ENCODE results near the gene HSPB2.
"Not testable (repeated sequence)": the region's sequence is repeated elsewhere in the genome, so short reads cannot be mapped to it uniquely, and the experiment has no call there.

Gene HSPB2, protein sequence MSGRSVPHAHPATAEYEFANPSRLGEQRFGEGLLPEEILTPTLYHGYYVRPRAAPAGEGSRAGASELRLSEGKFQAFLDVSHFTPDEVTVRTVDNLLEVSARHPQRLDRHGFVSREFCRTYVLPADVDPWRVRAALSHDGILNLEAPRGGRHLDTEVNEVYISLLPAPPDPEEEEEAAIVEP

GRCh38 chr11:111912535-111912934 is at the start of gene HSPB2:
Gene HSPB2 (plus strand): TSS chr11:111912734. CDS start chr11:111912830, 96 bp downstream.
- H3K27me3 Mint-ChIP-seq (ENCODE audit: low read depth), result peaks cover 56% of the 10 kb centered on the region
- H3K36me3 Mint-ChIP-seq (ENCODE audit: low read depth), result no peaks in the 10 kb centered on the region
- no peak within 1 kb of the TSS for H3K4me3 Mint-ChIP-seq
- no peak within 1 kb of the TSS for H3K27ac Mint-ChIP-seq
- no peaks in the 10 kb centered on the region for H3K4me1 Mint-ChIP-seq (ENCODE audit: low read depth)
- no peaks in the 10 kb centered on the region for H3K9me3 Mint-ChIP-seq

GRCh38 chr11:111870113-111870512 is 42.4 kb upstream of the HSPB2 start:
- Mint-ChIP-seq H3K36me3 (ENCODE audit: low read depth) (peaks cover 22% of the 10 kb centered on the region), H3K27ac (no peak overlapping the region), H3K4me3 (no peak overlapping the region)

DNA sequence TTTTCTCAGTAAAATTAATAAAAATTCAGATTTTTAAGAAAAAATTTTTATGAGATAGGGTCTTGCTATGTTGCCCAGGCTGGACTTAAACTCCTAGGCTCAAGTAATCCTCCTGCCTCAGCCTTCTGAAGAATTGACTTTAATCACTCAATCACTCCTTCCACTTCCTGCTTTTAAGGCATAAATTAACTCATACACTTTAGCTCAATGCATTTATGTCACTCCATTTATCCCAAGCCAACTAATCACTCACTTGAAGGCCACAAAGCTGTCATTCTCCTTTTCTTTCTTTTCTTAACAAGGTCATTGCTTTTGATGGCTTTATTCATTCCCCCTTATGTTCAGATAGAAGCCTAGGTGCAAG is 42.0 kb upstream of the HSPB2 start:
- Mint-ChIP-seq H3K4me3 (peak overlapping the region; percentile 90), H3K9me3 (no peaks in the 10 kb centered on the region), H3K27ac (peak overlapping the region; percentile 88), H3K4me1 (ENCODE audit: low read depth) (peaks cover 12% of the 10 kb centered on the region), H3K27me3 (ENCODE audit: low read depth) (no peaks in the 10 kb centered on the region), H3K36me3 (ENCODE audit: low read depth) (peaks cover 20% of the 10 kb centered on the region)

More at GRCh38 chr11:111870113-111870512, 42.4 kb upstream of the HSPB2 start:
- Mint-ChIP-seq H3K27me3 (ENCODE audit: low read depth) (no peaks in the 10 kb centered on the region), H3K9me3 (no peaks in the 10 kb centered on the region), H3K4me1 (ENCODE audit: low read depth) (peaks cover 12% of the 10 kb centered on the region)

- Mint-ChIP-seq H3K27ac (peak within 1 kb of the TSS; percentile 88), H3K36me3 (ENCODE audit: low read depth) (peaks cover 20% of the 10 kb centered on the region), H3K27me3 (ENCODE audit: low read depth) (no peaks in the 10 kb centered on the region), H3K9me3 (no peaks in the 10 kb centered on the region), H3K4me3 (peak within 1 kb of the TSS; percentile 90), H3K4me1 (ENCODE audit: low read depth) (peaks cover 12% of the 10 kb centered on the region)
These were observed 41.4 kb upstream of the HSPB2 start, which contains the start of gene ALG9 for GRCh38 chr11:111870886-111871692. Gene ALG9 (minus strand): TSS chr11:111871581. CDS start chr11:111871482, 99 bp downstream.

- no peaks in the 10 kb centered on the region for H3K9me3 Mint-ChIP-seq
- peak overlapping the region; percentile 78 for H3K27ac Mint-ChIP-seq
- H3K4me3 Mint-ChIP-seq, result peak overlapping the region; percentile 90
- no peaks in the 10 kb centered on the region for H3K27me3 Mint-ChIP-seq (ENCODE audit: low read depth)
- peaks cover 17% of the 10 kb centered on the region for H3K36me3 Mint-ChIP-seq (ENCODE audit: low read depth)
- peaks cover 12% of the 10 kb centered on the region for H3K4me1 Mint-ChIP-seq (ENCODE audit: low read depth)
These were observed 40.8 kb upstream of the HSPB2 start for GRCh38 chr11:111871693-111872161.

GRCh38 chr11:111878385-111878848 is 34.1 kb upstream of the HSPB2 start:
- Mint-ChIP-seq H3K36me3 (ENCODE audit: low read depth) (peaks cover 6% of the 10 kb centered on the region), H3K27ac (peak overlapping the region; percentile 99), H3K27me3 (ENCODE audit: low read depth) (no peaks in the 10 kb centered on the region), H3K4me1 (ENCODE audit: low read depth) (peaks cover 15% of the 10 kb centered on the region), H3K4me3 (peak overlapping the region; percentile 94), H3K9me3 (peaks cover 3% of the 10 kb centered on the region)

DNA sequence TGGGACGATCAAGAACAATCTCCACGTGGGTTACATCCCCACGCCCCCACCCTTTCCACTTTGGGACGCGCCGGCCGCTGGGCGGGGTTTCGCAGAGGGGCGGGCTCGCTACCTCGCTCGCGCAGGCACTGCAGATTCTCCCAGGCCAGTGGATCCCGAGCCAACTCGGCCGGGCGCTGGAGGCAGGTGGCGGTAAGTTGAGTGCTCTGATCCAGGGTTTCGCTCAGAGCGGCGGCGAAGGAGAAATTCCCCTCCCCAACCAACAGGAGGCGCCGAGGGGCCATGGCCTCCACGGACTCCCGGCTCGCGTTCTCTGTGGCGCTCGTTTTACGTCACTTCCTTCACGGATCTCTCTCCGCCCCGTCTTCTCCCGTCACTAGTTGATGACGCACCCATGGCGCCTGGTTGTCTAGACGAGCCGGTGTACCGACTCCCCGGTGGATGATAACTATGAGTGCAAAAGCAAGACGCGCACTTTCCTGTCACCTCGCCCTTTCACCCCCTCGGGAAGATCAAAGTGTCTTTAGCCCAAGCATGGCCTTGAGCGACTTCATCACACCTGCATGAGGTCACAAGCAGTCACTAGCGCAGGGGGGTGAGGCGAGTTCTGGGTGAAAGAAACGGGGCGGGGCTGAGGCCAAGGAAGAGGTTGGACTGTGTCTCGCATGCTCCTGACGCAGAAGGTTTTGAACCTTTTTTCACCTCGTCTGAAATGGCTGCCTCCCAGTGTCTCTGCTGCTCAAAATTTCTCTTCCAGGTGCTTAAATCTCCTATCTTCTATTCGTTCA is 33.5 kb upstream of the HSPB2 start, which contains the start of the genes CFAP68 and FDXACB1:
TSS of gene CFAP68 (plus strand) at position 693 of the 788 bp plus-strand sequence. CDS start at position 713, 20 bp downstream.
TSS of gene FDXACB1 (minus strand) at position 317 of the 788 bp plus-strand sequence. CDS start at position 284, 33 bp downstream.
- peaks cover 15% of the 10 kb centered on the region for H3K4me1 Mint-ChIP-seq (ENCODE audit: low read depth)
- peak within 1 kb of the TSS; percentile 94 for H3K4me3 Mint-ChIP-seq
- peaks cover 7% of the 10 kb centered on the region for H3K36me3 Mint-ChIP-seq (ENCODE audit: low read depth)
- peak within 1 kb of the TSS; percentile 99 for H3K27ac Mint-ChIP-seq
- H3K27me3 Mint-ChIP-seq (ENCODE audit: low read depth), result no peaks in the 10 kb centered on the region
- H3K9me3 Mint-ChIP-seq, result peaks cover 3% of the 10 kb centered on the region

DNA sequence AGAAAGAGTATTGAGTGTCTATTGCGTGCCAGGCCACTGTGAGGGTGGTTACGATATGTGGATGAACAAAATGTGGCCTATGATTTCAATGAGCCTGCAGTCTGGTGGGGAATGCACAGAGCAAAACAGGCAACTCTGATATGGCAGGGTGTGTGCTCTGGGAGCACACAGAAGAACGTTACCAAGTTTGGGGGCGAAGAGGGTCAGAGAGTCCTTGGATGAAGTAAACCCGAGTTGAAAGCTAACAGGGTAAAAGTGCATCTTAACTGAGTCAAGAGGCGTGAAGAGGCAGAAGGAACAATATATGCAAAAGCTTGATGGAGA is 32.9 kb upstream of the HSPB2 start:
- Mint-ChIP-seq H3K27ac (peak overlapping the region; percentile 99), H3K9me3 (peaks cover 3% of the 10 kb centered on the region), H3K4me3 (peak overlapping the region; percentile 94), H3K36me3 (ENCODE audit: low read depth) (peaks cover 7% of the 10 kb centered on the region), H3K4me1 (ENCODE audit: low read depth) (peaks cover 15% of the 10 kb centered on the region), H3K27me3 (ENCODE audit: low read depth) (no peaks in the 10 kb centered on the region)

- H3K4me3 Mint-ChIP-seq, result no peak overlapping the region
- no peak overlapping the region for H3K27ac Mint-ChIP-seq
- H3K36me3 Mint-ChIP-seq (ENCODE audit: low read depth), result peaks cover 6% of the 10 kb centered on the region
- no peaks in the 10 kb centered on the region for H3K27me3 Mint-ChIP-seq (ENCODE audit: low read depth)
- peaks cover 3% of the 10 kb centered on the region for H3K9me3 Mint-ChIP-seq
- H3K4me1 Mint-ChIP-seq (ENCODE audit: low read depth), result peaks cover 15% of the 10 kb centered on the region
These were observed 30.3 kb upstream of the HSPB2 start for GRCh38 chr11:111882202-111882601.

- not testable (repeated sequence) for H3K36me3 Mint-ChIP-seq (ENCODE audit: low read depth)
These were observed 27.5 kb upstream of the HSPB2 start for GRCh38 chr11:111885053-111885452.

GRCh38 chr11:111886032-111886431 is 26.5 kb upstream of the HSPB2 start:
- H3K4me1 Mint-ChIP-seq (ENCODE audit: low read depth), result no peaks in the 10 kb centered on the region
- no peaks in the 10 kb centered on the region for H3K27me3 Mint-ChIP-seq (ENCODE audit: low read depth)
- peaks cover 1% of the 10 kb centered on the region for H3K36me3 Mint-ChIP-seq (ENCODE audit: low read depth)
- H3K4me3 Mint-ChIP-seq, result no peak overlapping the region
- no peaks in the 10 kb centered on the region for H3K9me3 Mint-ChIP-seq
- no peak overlapping the region for H3K27ac Mint-ChIP-seq

More at GRCh38 chr11:111885053-111885452, 27.5 kb upstream of the HSPB2 start:
- not testable (repeated sequence) for H3K4me1 Mint-ChIP-seq (ENCODE audit: low read depth); H3K27ac Mint-ChIP-seq; H3K4me3 Mint-ChIP-seq; H3K9me3 Mint-ChIP-seq; H3K27me3 Mint-ChIP-seq (ENCODE audit: low read depth)

- no peaks in the 10 kb centered on the region for H3K9me3 Mint-ChIP-seq
- no peaks in the 10 kb centered on the region for H3K27me3 Mint-ChIP-seq (ENCODE audit: low read depth)
- peaks cover 1% of the 10 kb centered on the region for H3K36me3 Mint-ChIP-seq (ENCODE audit: low read depth)
- H3K27ac Mint-ChIP-seq, result no peak overlapping the region
- no peak overlapping the region for H3K4me3 Mint-ChIP-seq
- H3K4me1 Mint-ChIP-seq (ENCODE audit: low read depth), result no peaks in the 10 kb centered on the region
These were observed 25.7 kb upstream of the HSPB2 start for GRCh38 chr11:111886844-111887243.

GRCh38 chr11:111905411-111905810 is 7.1 kb upstream of the HSPB2 start:
- no peak overlapping the region for H3K4me3 Mint-ChIP-seq
- H3K36me3 Mint-ChIP-seq (ENCODE audit: low read depth), result no peaks in the 10 kb centered on the region
- peaks cover 24% of the 10 kb centered on the region for H3K27me3 Mint-ChIP-seq (ENCODE audit: low read depth)
- no peak overlapping the region for H3K27ac Mint-ChIP-seq
- H3K9me3 Mint-ChIP-seq, result no peaks in the 10 kb centered on the region
- no peaks in the 10 kb centered on the region for H3K4me1 Mint-ChIP-seq (ENCODE audit: low read depth)

DNA sequence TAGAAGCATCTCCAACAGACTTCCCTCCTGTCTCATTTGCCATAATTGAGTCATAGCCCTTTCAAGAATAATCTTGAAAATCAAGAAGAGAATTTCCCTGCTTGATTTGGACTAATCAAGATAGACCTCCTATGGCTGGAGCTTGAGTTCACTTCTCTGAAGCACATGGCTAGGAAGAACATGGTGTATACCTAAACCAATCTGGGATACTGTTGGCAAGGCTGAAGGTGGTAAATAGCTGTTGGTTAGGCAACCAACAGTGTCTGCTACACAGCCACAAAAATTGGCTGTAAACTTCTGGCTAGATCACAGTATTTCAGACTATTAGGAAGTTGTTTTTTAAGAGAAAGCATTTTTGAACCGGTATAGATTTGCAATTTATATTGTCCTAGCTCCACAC is 5.9 kb upstream of the HSPB2 start:
- no peaks in the 10 kb centered on the region for H3K4me1 Mint-ChIP-seq (ENCODE audit: low read depth)
- H3K4me3 Mint-ChIP-seq, result no peak overlapping the region
- H3K27ac Mint-ChIP-seq, result no peak overlapping the region
- H3K27me3 Mint-ChIP-seq (ENCODE audit: low read depth), result peaks cover 34% of the 10 kb centered on the region
- H3K36me3 Mint-ChIP-seq (ENCODE audit: low read depth), result no peaks in the 10 kb centered on the region
- H3K9me3 Mint-ChIP-seq, result no peaks in the 10 kb centered on the region
